HG02588 (cell line): ENCODE results near the gene RAD23B.

ENCODE experiments used
- ATAC-seq: cut with Tn5 transposase; IDR thresholded peaks from one replicate; pipeline ENCODE4 v1.9.1; 2021; ENCODE audit warnings: mild to moderate bottlenecking, moderate library complexity; ENCODE audit not compliant: unreplicated experiment

RAD23B gene

GRCh38 chr9:107368696-107369095 lies 85.6 kb downstream of the RAD23B start:
- ATAC-seq: no peak

GRCh38 chr9:107373809-107374208 lies 90.7 kb downstream of the RAD23B start:
- no peak for ATAC-seq

- no peak for ATAC-seq
Observed at GRCh38 chr9:107375001-107375400, 91.9 kb downstream of the RAD23B start.

GRCh38 chr9:107375651-107376369 lies 92.7 kb downstream of the RAD23B start:
- no peak for ATAC-seq

- ATAC-seq: no peak
Observed at GRCh38 chr9:107378006-107378405, 94.9 kb downstream of the RAD23B start.
